Thyroid gland (tissue), 4 donors: ENCODE results near the gene FGF11. TPM values are rescaled to one million over a fixed set of nuclear protein-coding genes. Genes with fewer than 3 reads are reported as not detected.

Experiments
- DNase-seq, 2 donors: peaks; one replicate each; pipeline ENCODE4 v3.0.0-alpha.2; 2019
- H3K27ac ChIP-seq, 3 donors: fragments of 200-600 bp; sonication (generic); 1 replicate in 2 of 3; 2 replicates in 1 of 3; pipeline ENCODE4 v1.5.1; 2016 to 2019; ENCODE audit warnings: mild to moderate bottlenecking in 1 of 3, moderate library complexity in 1 of 3
- H3K27me3 ChIP-seq: fragments of 200-600 bp; sonication (generic); one replicate; pipeline ENCODE4 v1.5.1; 2019
- H3K36me3 ChIP-seq, 2 donors: fragments of 200-600 bp; sonication (generic); one replicate each; pipeline ENCODE4 v1.5.1; 2016 to 2019
- H3K4me1 ChIP-seq, 2 donors: fragments of 200-600 bp; sonication (generic); one replicate each; pipeline ENCODE4 v1.5.1; 2017 to 2019
- H3K4me3 ChIP-seq, 3 donors: fragments of 200-600 bp; sonication (generic); replicated peaks in 1 of 3; 1 replicate in 2 of 3; 2 replicates in 1 of 3; pipeline ENCODE4 v1.5.1; 2016; ENCODE audit warnings: mild to moderate bottlenecking in 1 of 3
- H3K9me3 ChIP-seq: fragments of 200-600 bp; sonication (generic); one replicate; pipeline ENCODE4 v1.5.1; 2017
- POLR2A ChIP-seq, 2 donors: fragments of 450-650 bp; IDR thresholded peaks; one replicate each; pipeline ENCODE4 v1.6.1; 2017; ENCODE audit warnings: antibody characterized with exemption in 2 of 2, mild to moderate bottlenecking in 2 of 2, moderate library complexity in 1 of 2
- WGBS, 2 donors: methylation state at CpG; one replicate each; pipeline ENCODE4 v1.1.5; 2017; 5-methylcytosine and 5-hydroxymethylcytosine counted together
- intact Hi-C: fragments of 100-400 bp; cut with DNase I; formaldehyde crosslinking; loops from one replicate; pipeline ENCODE4 v1.15.1; 2023
- total RNA-seq, 4 donors: library from RNA; depleted of rRNA; stranded (reverse); fragments of >200 nt; gene quantifications; one replicate each; pipeline ENCODE4 v1.2.3, GENCODE V29; 2016
- TF ChIP-seq, protein P1 (sequence below), 6 experiments: fragments of 200-600 bp in 3 of 6; fragments of 450-650 bp in 3 of 6; sonication (generic) in 3 of 6; IDR thresholded peaks; one replicate each; pipeline ENCODE4 v1.5.1; 2016 to 2019; ENCODE audit warnings: antibody characterized with exemption in 6 of 6, mild to moderate bottlenecking in 2 of 6, inconsistent platforms in 1 of 6, moderate library complexity in 1 of 6

The FGF11 gene
- total RNA-seq, 4 donors from 2014 or later, result 4.3 to 12.1 (median 10.5) TPM

DNA sequence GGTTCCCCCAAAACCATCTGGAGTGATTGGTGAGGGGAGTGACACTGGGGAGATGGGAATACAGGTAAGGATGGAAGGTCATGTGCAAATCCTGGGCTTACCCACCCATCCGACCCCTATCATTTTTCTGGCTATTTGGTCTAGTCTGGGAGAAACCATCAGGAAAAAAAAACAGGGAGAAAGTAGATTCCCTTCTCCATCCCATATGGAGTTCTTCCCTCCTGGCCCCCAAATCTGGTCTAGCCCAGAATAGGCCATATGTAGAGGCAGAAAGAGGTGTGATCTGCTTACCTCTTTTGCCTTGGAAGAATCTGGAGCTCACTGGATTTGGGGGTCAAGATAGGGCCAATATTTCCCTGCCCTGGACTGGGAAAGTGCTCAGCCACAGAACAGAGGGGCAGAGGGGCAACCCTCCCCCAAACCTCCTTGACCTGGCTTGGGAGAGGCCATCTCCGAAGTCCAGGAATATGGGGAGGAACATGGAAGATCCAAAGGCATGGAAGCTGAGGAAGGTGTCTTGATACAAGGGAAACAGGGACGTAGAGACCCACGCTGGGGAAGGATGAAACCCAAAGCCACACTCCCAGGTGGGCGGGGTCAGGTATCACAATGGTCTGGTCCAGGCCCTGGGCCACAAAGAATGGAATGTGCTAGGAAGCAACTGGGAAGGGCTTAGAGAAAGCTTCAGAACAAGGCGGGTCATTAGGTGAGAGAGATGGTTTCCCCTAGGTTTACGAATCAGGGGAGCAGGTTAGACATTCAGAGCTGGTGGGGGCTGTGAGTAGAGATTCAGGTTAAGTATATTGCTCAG, 21.7 kb downstream of the FGF11 start:
- no peak for DNase-seq
- no peak overlapping the region for H3K4me3 ChIP-seq
- H3K36me3 ChIP-seq, result peaks cover 24 to 26% of the 10 kb centered on the region in 2 donors
- intact Hi-C loops, result no loop called here
- no peak overlapping the region for H3K27ac ChIP-seq
- no peak for TF ChIP-seq POLR2A (IDR thresholded peaks at IDR 0.05)
- TF ChIP-seq, protein P1, sequence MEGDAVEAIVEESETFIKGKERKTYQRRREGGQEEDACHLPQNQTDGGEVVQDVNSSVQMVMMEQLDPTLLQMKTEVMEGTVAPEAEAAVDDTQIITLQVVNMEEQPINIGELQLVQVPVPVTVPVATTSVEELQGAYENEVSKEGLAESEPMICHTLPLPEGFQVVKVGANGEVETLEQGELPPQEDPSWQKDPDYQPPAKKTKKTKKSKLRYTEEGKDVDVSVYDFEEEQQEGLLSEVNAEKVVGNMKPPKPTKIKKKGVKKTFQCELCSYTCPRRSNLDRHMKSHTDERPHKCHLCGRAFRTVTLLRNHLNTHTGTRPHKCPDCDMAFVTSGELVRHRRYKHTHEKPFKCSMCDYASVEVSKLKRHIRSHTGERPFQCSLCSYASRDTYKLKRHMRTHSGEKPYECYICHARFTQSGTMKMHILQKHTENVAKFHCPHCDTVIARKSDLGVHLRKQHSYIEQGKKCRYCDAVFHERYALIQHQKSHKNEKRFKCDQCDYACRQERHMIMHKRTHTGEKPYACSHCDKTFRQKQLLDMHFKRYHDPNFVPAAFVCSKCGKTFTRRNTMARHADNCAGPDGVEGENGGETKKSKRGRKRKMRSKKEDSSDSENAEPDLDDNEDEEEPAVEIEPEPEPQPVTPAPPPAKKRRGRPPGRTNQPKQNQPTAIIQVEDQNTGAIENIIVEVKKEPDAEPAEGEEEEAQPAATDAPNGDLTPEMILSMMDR (IDR thresholded peaks at IDR 0.05), result no peak
- peaks cover 0 to 7% of the 10 kb centered on the region in 2 donors for H3K4me1 ChIP-seq
- 96 to 98% methylated on average over 7 of the region's 7 CpGs for WGBS, 2 donors
- H3K27me3 ChIP-seq, result no peaks in the 10 kb centered on the region
- no peaks in the 10 kb centered on the region for H3K9me3 ChIP-seq

DNA sequence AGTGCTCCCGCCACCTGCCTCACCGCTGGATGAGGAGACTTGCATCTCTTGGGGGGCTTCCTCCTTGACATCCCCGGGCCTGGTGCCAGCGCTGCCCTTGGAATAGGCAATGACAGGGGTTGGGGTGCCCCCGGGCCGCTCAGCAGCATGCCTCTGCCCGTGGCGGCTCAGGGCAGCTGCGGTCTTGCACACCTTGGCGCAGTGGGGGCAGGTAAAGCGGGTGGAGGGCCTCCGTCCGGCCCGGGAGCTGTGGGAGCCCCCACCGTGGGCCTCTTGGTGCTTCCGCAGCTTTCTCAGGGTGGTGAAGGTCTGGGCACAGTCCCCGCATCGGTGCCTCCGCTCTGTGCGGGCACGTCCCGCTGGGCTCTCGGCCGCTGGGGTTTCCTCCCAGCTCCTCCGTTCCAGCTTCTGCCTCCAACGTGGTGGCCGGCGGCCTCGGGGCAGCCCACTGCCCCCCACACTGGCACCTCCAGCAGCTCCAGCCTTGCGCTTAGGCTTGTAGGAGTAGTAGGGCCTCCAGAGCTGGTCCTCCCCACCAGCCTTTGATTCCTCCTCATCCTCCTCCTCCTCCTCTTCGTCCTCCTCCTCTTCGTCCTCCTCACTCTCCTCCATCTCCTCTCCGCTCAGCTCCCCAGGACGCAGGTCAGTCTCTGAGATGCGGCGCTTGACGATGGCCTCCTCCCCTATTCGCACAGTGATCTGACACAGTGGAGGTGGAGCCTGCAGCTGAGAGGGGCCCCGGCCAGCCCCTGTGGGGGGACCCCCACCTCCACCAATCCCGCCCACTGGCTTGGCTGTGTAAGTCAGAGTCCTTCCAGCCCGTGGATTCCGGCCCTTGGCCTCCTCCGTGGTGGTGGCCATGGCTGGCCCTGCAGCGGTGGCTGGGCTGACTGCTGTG, 23.4 kb downstream of the FGF11 start:
- TF ChIP-seq, protein P1 (IDR thresholded peaks at IDR 0.05), result no peak
- Histone ChIP-seq H3K4me3 (no peak overlapping the region), H3K9me3 (no peaks in the 10 kb centered on the region), H3K36me3 (peaks cover 24 to 33% of the 10 kb centered on the region in 2 donors), H3K27me3 (no peaks in the 10 kb centered on the region), H3K4me1 (peaks cover 14 to 18% of the 10 kb centered on the region in 2 donors), H3K27ac (no peak overlapping the region)
- intact Hi-C loops, result no loop called here
- WGBS, 2 donors, result 92 to 93% methylated on average over 28 to 35 of the region's 44 CpGs
- no peak for DNase-seq

DNA sequence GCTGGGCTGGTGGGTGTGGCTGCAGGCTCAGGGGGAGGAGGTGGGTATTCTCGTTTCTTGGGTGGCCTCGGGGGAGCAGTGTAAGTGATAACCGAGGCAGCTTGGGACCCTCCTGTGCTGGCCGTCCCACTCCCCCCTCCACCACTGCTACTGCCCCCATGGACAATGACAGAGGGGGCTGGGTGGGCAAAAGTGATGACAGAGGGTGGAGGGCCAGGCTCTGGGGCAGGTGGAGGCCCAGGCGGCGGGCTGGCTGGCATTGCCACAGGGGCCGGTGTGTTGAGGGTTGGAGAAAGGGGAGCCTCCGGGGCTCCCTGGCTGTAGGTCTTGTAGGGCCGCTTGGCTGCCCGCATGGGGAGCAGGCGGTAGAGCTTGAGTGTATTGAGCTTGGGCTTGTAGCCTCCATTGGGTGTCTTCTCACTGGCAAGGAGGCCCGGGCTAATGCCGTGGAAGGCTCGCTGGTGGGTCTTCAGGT, 24.1 kb downstream of the FGF11 start:
- WGBS, 2 donors, result 89 to 100% methylated on average over 3 to 14 of the region's 14 CpGs
- no peaks in the 10 kb centered on the region for H3K27me3 ChIP-seq
- no peak overlapping the region for H3K27ac ChIP-seq
- intact Hi-C loops, result no loop called here
- H3K9me3 ChIP-seq, result no peaks in the 10 kb centered on the region
- no peak overlapping the region for H3K4me3 ChIP-seq
- TF ChIP-seq POLR2A (IDR thresholded peaks at IDR 0.05), result no peak
- TF ChIP-seq, protein P1 (IDR thresholded peaks at IDR 0.05), result no peak
- no peak for DNase-seq
- H3K4me1 ChIP-seq, result peaks cover 16 to 25% of the 10 kb centered on the region in 2 donors
- peaks cover 24 to 33% of the 10 kb centered on the region in 2 donors for H3K36me3 ChIP-seq

DNA sequence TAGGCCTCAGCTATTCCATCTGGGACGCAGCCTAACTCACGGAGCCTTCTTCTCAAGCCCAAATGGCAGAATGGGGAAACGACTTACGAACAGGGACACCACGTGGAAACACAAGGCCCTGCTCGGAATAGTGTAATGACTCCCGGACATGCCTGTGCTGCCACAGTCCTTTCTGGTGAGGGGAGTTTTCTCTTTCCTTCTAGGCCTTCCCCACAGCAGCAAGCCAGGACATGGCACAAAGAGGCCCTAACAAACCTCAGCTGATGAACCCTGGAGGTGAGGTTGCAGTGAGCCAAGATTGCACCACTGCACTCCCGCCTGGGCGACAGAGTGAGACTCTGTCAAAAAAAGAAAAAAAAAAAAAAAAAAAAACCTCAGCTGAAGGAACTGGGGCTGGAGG, 24.8 kb downstream of the FGF11 start:
- Histone ChIP-seq H3K4me3 (no peak overlapping the region), H3K9me3 (no peaks in the 10 kb centered on the region), H3K27me3 (no peaks in the 10 kb centered on the region), H3K36me3 (peaks cover 24 to 33% of the 10 kb centered on the region in 2 donors), H3K27ac (no peak overlapping the region), H3K4me1 (peaks cover 17 to 31% of the 10 kb centered on the region in 2 donors)
- TF ChIP-seq, protein P1 (IDR thresholded peaks at IDR 0.05), result no peak
- TF ChIP-seq POLR2A (IDR thresholded peaks at IDR 0.05), result no peak
- 94 to 96% methylated on average over 9 of the region's 9 CpGs for WGBS, 2 donors
- intact Hi-C loops, result no loop called here
- no peak for DNase-seq
